HepG2 (cell line): ENCODE measurements around the gene CDK15. TPM values are rescaled to one million over a fixed set of nuclear protein-coding genes. Genes with fewer than 3 reads are reported as not detected.

Experiments
- ATAC-seq: fragments of 200-7000 bp; cut with Tn5 transposase; 3 replicates; pipeline ENCODE4 v1.9.1; 2020; ENCODE audit warnings: mild to moderate bottlenecking, moderate library complexity
- BruUV-seq: library from RNA; stranded (reverse); fragments of 400-500 nt; replicated peaks from 2 replicates; lab custom pipeline; 2021; lab: Mats Ljungman, UMichigan
- CTCF ChIA-PET: fragments of 300-600 bp; formaldehyde crosslinking; extraction: SDS; loops from one replicate; lab custom pipeline; 2021; ENCODE audit warnings: low total read pairs, inconsistent platforms, low intra/inter-chr PET ratio; lab: Yijun Ruan, JAX
- POLR2A ChIA-PET: fragments of 350-600 bp; sonication (Branson Sonifier 250); formaldehyde crosslinking; loops from one replicate; lab custom pipeline; 2020; ENCODE audit warnings: antibody characterized with exemption, inconsistent platforms; lab: Yijun Ruan, JAX
- DNase-seq: peaks from one replicate; pipeline ENCODE4 v3.0.0-alpha.2; 2015; ENCODE audit warnings: low spot score
- FAIRE-seq: peaks from 3 replicates; lab custom pipeline; 2011; peaks lifted over from hg19 to GRCh38; lab: Jason Lieb, UNC
- H2AFZ ChIP-seq: one replicate; pipeline ENCODE4 v1.6.1; 2011; ENCODE audit warnings: low read length, inconsistent platforms
- H3K27ac ChIP-seq: fragments of 300-600 bp; 3 replicates; pipeline ENCODE4 v1.8.0; 2011; ENCODE audit warnings: mixed run types, mild to moderate bottlenecking, mixed read lengths, low read length, inconsistent platforms; ENCODE audit not compliant: insufficient read depth; ENCODE audit errors: extremely low read length
- H3K27me3 ChIP-seq, 2 experiments: fragments of 200-600 bp in 1 of 2; 2 replicates in 1 of 2; 3 replicates in 1 of 2; pipeline versions ENCODE4 v1.6.0 to v1.8.0; 2011; ENCODE audit warnings: low read length in 2 of 2, mild to moderate bottlenecking in 2 of 2, moderate library complexity in 2 of 2, inconsistent platforms in 1 of 2; ENCODE audit not compliant: insufficient read depth in 2 of 2, control insufficient read depth in 1 of 2
- H3K36me3 ChIP-seq, 2 experiments: fragments of 200-600 bp in 1 of 2; replicated peaks in 1 of 2; 2 replicates in 1 of 2; 3 replicates in 1 of 2; pipeline versions ENCODE4 v1.5.1 to v1.8.0; 2011; ENCODE audit warnings: low read length in 2 of 2, inconsistent platforms in 1 of 2; ENCODE audit not compliant: insufficient read depth in 2 of 2, control insufficient read depth in 1 of 2
- H3K4me1 ChIP-seq: 2 replicates; pipeline ENCODE4 v1.5.1; 2012; ENCODE audit warnings: low read length, inconsistent platforms; ENCODE audit not compliant: insufficient read depth
- H3K4me2 ChIP-seq: 2 replicates; pipeline ENCODE4 v1.6.0; 2011; ENCODE audit warnings: low read depth, low read length, inconsistent platforms
- H3K4me3 ChIP-seq, 3 experiments: fragments of 200-600 bp in 1 of 3; sonication (generic), shearing (Covaris generic) in 1 of 3; replicated peaks in 1 of 3; 2 replicates each; pipeline ENCODE4 v1.5.1; 2011 to 2016; ENCODE audit warnings: low read length in 3 of 3, inconsistent platforms in 2 of 3, low read depth in 2 of 3, mild to moderate bottlenecking in 2 of 3, control low read depth in 1 of 3, mixed read lengths in 1 of 3; ENCODE audit not compliant: insufficient read depth in 1 of 3
- H3K79me2 ChIP-seq: one replicate; pipeline ENCODE4 v1.6.1; 2011; ENCODE audit warnings: low read length, inconsistent platforms; ENCODE audit not compliant: insufficient read depth
- H3K9ac ChIP-seq: 2 replicates; pipeline ENCODE4 v1.6.0; 2011; ENCODE audit warnings: mild to moderate bottlenecking, low read depth, low read length, inconsistent platforms; ENCODE audit not compliant: insufficient read depth
- H3K9me3 ChIP-seq: 2 replicates; pipeline ENCODE4 v1.5.1; 2012; ENCODE audit warnings: mild to moderate bottlenecking, low read length
- H4K20me1 ChIP-seq: 2 replicates; pipeline ENCODE4 v1.6.0; 2011; ENCODE audit warnings: inconsistent platforms, mild to moderate bottlenecking, low read length, moderate library complexity; ENCODE audit not compliant: insufficient read depth
- EHMT2 ChIP-seq: fragments of 200-600 bp; sonication (generic); IDR thresholded peaks from 2 replicates; pipeline ENCODE4 v1.7.0; 2017; ENCODE audit warnings: antibody characterized with exemption, low read depth, low read length, borderline replicate concordance
- ETV5 ChIP-seq: IDR thresholded peaks from 2 replicates; pipeline ENCODE4 v1.6.1; 2018; ENCODE audit warnings: missing biosample characterization, missing genetic modification reagents, inconsistent platforms, borderline replicate concordance
- FOSL2 ChIP-seq: sonication (generic); formaldehyde crosslinking; IDR thresholded peaks from 2 replicates; pipeline ENCODE4 v1.4.0; 2020; ENCODE audit warnings: missing genetic modification reagents
- GABPB1 ChIP-seq: IDR thresholded peaks from 2 replicates; pipeline ENCODE4 v1.6.1; 2016; ENCODE audit warnings: mild to moderate bottlenecking, missing genetic modification reagents, moderate library complexity, missing compliant biosample characterization
- GLI4 ChIP-seq: sonication (generic); formaldehyde crosslinking; IDR thresholded peaks from 2 replicates; pipeline ENCODE4 v1.5.1; 2020; ENCODE audit warnings: missing genetic modification reagents, mild to moderate bottlenecking, moderate library complexity, borderline replicate concordance
- JUN ChIP-seq: sonication (generic); formaldehyde crosslinking; IDR thresholded peaks from 2 replicates; pipeline ENCODE4 v1.4.0; 2020; ENCODE audit warnings: mild to moderate bottlenecking, missing genetic modification reagents
- MAF1 ChIP-seq: sonication (generic); formaldehyde crosslinking; IDR thresholded peaks from 2 replicates; pipeline ENCODE4 v1.5.0; 2020; ENCODE audit warnings: missing genetic modification reagents, borderline replicate concordance
- MXI1 ChIP-seq: IDR thresholded peaks from 3 replicates; pipeline ENCODE4 v1.6.1; 2012; ENCODE audit warnings: low read depth, low read length, inconsistent platforms, borderline replicate concordance
- NFRKB ChIP-seq: fragments of 450-650 bp; IDR thresholded peaks from 2 replicates; pipeline ENCODE4 v1.6.1; 2017
- SIX4 ChIP-seq: sonication (generic); formaldehyde crosslinking; IDR thresholded peaks from 2 replicates; pipeline ENCODE4 v1.4.0; 2020; ENCODE audit warnings: missing genetic modification reagents
- SNAI1 ChIP-seq: sonication (generic); formaldehyde crosslinking; IDR thresholded peaks from 2 replicates; pipeline ENCODE4 v1.5.0; 2020; ENCODE audit warnings: mild to moderate bottlenecking, missing genetic modification reagents, borderline replicate concordance
- TAF15 ChIP-seq: fragments of 200-400 bp; formaldehyde crosslinking; IDR thresholded peaks from one replicate; pipeline ENCODE4 v1.6.1; 2018; ENCODE audit warnings: mild to moderate bottlenecking, low read depth, low read length; ENCODE audit not compliant: poor library complexity, severe bottlenecking
- TARDBP ChIP-seq: sonication (generic); formaldehyde crosslinking; IDR thresholded peaks from 2 replicates; pipeline ENCODE4 v1.8.0; 2022; ENCODE audit warnings: mild to moderate bottlenecking, missing genetic modification reagents
- ZNF205 ChIP-seq: IDR thresholded peaks from 2 replicates; pipeline ENCODE4 v1.6.1; 2018; ENCODE audit warnings: missing biosample characterization, missing genetic modification reagents
- ZNF24 ChIP-seq: fragments of 450-650 bp; IDR thresholded peaks from 2 replicates; pipeline ENCODE4 v1.6.1; 2017; ENCODE audit warnings: antibody characterized with exemption, mild to moderate bottlenecking
- ZNF3 ChIP-seq: IDR thresholded peaks from 2 replicates; pipeline ENCODE4 v1.7.0; 2017; ENCODE audit warnings: inconsistent platforms
- ZNF501 ChIP-seq: sonication (generic); formaldehyde crosslinking; IDR thresholded peaks from 2 replicates; pipeline ENCODE4 v1.5.1; 2020; ENCODE audit warnings: mild to moderate bottlenecking, moderate library complexity, missing genetic modification reagents
- WGBS: methylation state at CpG from one replicate; pipeline ENCODE4 v1.1.6; 2017; ENCODE audit warnings: low lambda C conversion rate; 5-methylcytosine and 5-hydroxymethylcytosine counted together
- in situ Hi-C: cut with HindIII; loops from 2 replicates; pipeline ENCODE4 v1.10.0; 2017; ENCODE audit warnings: low pct_unique_long_range_greater_than_20kb; ENCODE audit not compliant: extremely low pct_ligation_motif_present
- intact Hi-C: fragments of 100-400 bp; cut with micrococcal nuclease; formaldehyde crosslinking; loops from one replicate; pipeline ENCODE4 v1.10.0; 2022; ENCODE audit not compliant: unreplicated experiment
- polyA plus RNA-seq, 8 experiments: library from polyadenylated mRNA; depleted of rRNA in 3 of 8; stranded (reverse) in 7 of 8; unstranded in 1 of 8; fragments of >200 nt; fragmentation: Illumina TruSeq in 4 of 8; extraction: Trizol in 4 of 8; gene quantifications; 2 replicates each; pipeline versions ENCODE4 v1.2.1 to v1.2.3, GENCODE V29; 2011 to 2016; ENCODE audit warnings: low read depth in 4 of 8, missing spikeins in 1 of 8, mixed read lengths in 1 of 8; ENCODE audit not compliant: insufficient read depth in 1 of 8
- total RNA-seq, 5 experiments: library from RNA; depleted of rRNA; stranded (reverse); fragments of >200 nt; fragmentation: Illumina TruSeq; extraction: Trizol; gene quantifications; 2 replicates each; pipeline ENCODE4 v1.2.3, GENCODE V29; 2016; ENCODE audit warnings: low read depth in 1 of 5
- TF ChIP-seq, protein P1 (sequence below): sonication (generic); formaldehyde crosslinking; IDR thresholded peaks from 2 replicates; pipeline ENCODE4 v1.4.0; 2020; ENCODE audit warnings: mild to moderate bottlenecking, missing genetic modification reagents
- TF ChIP-seq, protein P2 (sequence below): IDR thresholded peaks from 2 replicates; pipeline ENCODE4 v1.6.1; 2012; ENCODE audit warnings: low read length, improper control_type of control experiment
- TF ChIP-seq, protein P3 (sequence below): IDR thresholded peaks from 2 replicates; pipeline ENCODE4 v1.6.1; 2016; ENCODE audit warnings: mild to moderate bottlenecking, missing biosample characterization, missing genetic modification reagents

CDK15 gene
- total and polyA plus RNA-seq, 2 of the 13 experiments (the other 11 are each of a cell fraction or from before 2014, with no cell fraction given) = not detected

DNA sequence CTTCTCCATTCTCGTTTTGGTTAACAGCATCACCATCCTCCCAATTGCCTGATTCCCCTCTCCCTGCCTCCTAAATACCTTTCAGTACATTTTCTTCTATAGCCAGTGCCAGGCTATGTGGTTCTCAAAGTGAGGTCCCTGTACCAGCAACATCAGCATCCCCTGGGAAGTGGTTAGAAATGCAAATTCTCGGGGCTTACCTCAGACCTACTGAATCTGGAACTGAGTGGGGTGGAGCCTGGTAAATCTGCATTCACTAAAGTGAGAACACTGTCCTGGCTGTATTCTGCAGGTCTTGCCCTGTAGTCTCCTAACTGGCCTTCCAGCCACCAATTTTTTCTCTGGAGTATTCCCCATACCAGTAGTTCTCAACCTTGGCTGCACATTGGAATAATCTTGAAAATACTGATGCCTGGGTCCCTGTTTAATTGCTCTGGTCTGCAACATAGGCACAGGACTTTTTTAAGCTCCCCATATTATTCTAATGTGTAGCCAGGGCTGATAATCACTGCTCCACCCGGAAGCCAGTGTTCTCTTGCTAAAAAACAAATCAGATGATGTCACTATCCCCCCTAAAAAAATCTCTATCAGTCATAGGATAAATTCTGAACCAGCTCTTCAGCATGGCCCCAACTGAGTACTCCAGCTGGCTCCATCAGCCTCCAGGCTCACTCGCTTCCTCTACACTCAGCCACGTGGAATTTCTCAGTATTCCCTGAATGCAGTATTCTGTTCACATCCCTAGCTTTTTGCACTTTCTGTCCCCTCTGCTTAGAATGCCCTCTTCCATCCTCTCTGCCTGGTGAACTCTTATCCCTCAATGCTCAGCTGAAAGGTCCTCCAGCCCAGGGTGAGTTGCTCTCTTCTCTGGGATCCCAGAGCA, 98.4 kb downstream of the CDK15 start:
- DNase-seq (no peak), ATAC-seq (no peak), FAIRE-seq (no peak)
- in situ Hi-C loops = no loop called here
- intact Hi-C loops = no loop called here
- Histone ChIP-seq H4K20me1 (no peaks in the 10 kb centered on the region), H3K79me2 (no peaks in the 10 kb centered on the region), H3K4me2 (no peak overlapping the region), H3K4me1 (no peaks in the 10 kb centered on the region), H2AFZ (no peak overlapping the region), H3K9me3 (no peaks in the 10 kb centered on the region), H3K4me3 (no peak overlapping the region)
- ChIA-PET POLR2A (no interaction called here), CTCF (no interaction called here)
- no TSS peak for BruUV-seq
- TF ChIP-seq ZNF3 (CRISPR knock-in tag) (no peak), GLI4 (CRISPR knock-in tag) (no peak), MXI1 (no peak), EHMT2 (no peak), TARDBP (CRISPR knock-in tag) (no peak), ETV5 (CRISPR knock-in tag) (no peak), NFRKB (no peak), GABPB1 (CRISPR knock-in tag) (no peak), JUN (no peak), TAF15 (no peak), MAF1 (CRISPR knock-in tag) (no peak), SNAI1 (no peak), SIX4 (CRISPR knock-in tag) (no peak), ZNF501 (CRISPR knock-in tag) (no peak), ZNF24 (no peak), FOSL2 (CRISPR knock-in tag) (no peak), ZNF205 (CRISPR knock-in tag) (no peak)
- TF ChIP-seq, protein P1, sequence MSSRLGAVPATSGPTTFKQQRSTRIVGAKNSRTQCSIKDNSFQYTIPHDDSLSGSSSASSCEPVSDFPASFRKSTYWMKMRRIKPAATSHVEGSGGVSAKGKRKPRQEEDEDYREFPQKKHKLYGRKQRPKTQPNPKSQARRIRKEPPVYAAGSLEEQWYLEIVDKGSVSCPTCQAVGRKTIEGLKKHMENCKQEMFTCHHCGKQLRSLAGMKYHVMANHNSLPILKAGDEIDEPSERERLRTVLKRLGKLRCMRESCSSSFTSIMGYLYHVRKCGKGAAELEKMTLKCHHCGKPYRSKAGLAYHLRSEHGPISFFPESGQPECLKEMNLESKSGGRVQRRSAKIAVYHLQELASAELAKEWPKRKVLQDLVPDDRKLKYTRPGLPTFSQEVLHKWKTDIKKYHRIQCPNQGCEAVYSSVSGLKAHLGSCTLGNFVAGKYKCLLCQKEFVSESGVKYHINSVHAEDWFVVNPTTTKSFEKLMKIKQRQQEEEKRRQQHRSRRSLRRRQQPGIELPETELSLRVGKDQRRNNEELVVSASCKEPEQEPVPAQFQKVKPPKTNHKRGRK = no peak
- TF ChIP-seq, protein P2, sequence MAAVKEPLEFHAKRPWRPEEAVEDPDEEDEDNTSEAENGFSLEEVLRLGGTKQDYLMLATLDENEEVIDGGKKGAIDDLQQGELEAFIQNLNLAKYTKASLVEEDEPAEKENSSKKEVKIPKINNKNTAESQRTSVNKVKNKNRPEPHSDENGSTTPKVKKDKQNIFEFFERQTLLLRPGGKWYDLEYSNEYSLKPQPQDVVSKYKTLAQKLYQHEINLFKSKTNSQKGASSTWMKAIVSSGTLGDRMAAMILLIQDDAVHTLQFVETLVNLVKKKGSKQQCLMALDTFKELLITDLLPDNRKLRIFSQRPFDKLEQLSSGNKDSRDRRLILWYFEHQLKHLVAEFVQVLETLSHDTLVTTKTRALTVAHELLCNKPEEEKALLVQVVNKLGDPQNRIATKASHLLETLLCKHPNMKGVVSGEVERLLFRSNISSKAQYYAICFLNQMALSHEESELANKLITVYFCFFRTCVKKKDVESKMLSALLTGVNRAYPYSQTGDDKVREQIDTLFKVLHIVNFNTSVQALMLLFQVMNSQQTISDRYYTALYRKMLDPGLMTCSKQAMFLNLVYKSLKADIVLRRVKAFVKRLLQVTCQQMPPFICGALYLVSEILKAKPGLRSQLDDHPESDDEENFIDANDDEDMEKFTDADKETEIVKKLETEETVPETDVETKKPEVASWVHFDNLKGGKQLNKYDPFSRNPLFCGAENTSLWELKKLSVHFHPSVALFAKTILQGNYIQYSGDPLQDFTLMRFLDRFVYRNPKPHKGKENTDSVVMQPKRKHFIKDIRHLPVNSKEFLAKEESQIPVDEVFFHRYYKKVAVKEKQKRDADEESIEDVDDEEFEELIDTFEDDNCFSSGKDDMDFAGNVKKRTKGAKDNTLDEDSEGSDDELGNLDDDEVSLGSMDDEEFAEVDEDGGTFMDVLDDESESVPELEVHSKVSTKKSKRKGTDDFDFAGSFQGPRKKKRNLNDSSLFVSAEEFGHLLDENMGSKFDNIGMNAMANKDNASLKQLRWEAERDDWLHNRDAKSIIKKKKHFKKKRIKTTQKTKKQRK = no peak
- TF ChIP-seq, protein P3, sequence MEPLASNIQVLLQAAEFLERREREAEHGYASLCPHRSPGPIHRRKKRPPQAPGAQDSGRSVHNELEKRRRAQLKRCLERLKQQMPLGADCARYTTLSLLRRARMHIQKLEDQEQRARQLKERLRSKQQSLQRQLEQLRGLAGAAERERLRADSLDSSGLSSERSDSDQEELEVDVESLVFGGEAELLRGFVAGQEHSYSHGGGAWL = no peak
- TF ChIP-seq, all 625 proteins: peak for 0
- Histone ChIP-seq H3K27ac (no peak overlapping the region), H3K36me3 (no peaks in the 10 kb centered on the region), H3K9ac (no peak overlapping the region), H3K27me3 (peaks cover 0 to 3% of the 10 kb centered on the region in 2 experiments; a peak in 1 of 5 replicates)
- 10% methylated on average over 5 of the region's 5 CpGs for WGBS
